ENCODE measurements around the gene CLIC4.
"Not testable (repeated sequence)": the region's sequence is repeated elsewhere in the genome, so short reads cannot be mapped to it uniquely, and the experiment has no call there.

CLIC4 gene

GRCh38 chr1:24702511-24703293, 42.5 kb upstream of the CLIC4 start:
- H3K4me3 ChIP-seq (ENCODE audit: low read depth, low read length), result no peak overlapping the region
- DNase-seq (ENCODE audit: low read depth, low spot score), result no peak
- POLR2A ChIA-PET, result no interaction called here
- CTCF ChIA-PET, result interaction anchor here (1.2 kb wide), 1 partner anchor 11 kb away, joined by 3 read pairs; no protein-coding TSS in a partner anchor
- TF ChIP-seq CTCF (IDR thresholded peaks at IDR 0.05; ENCODE audit: insufficient read depth, low read length, missing control alignments), result no peak

GRCh38 chr1:24704411-24705259, 40.6 kb upstream of the CLIC4 start:
- ChIA-PET POLR2A (no interaction called here), CTCF (interaction anchor here (1.0 to 1.9 kb wide), 2 partner anchors 16 to 17 kb away, joined by 3 to 8 read pairs; no protein-coding TSS in a partner anchor)
- no peak for DNase-seq (ENCODE audit: low read depth, low spot score)
- H3K4me3 ChIP-seq (ENCODE audit: low read depth, low read length), result no peak overlapping the region
- no peak for TF ChIP-seq CTCF (IDR thresholded peaks at IDR 0.05; ENCODE audit: insufficient read depth, low read length, missing control alignments)

GRCh38 chr1:24705260-24706073, 39.8 kb upstream of the CLIC4 start:
- H3K4me3 ChIP-seq (ENCODE audit: low read depth, low read length), result no peak overlapping the region
- no peak for DNase-seq (ENCODE audit: low read depth, low spot score)
- TF ChIP-seq CTCF (IDR thresholded peaks at IDR 0.05; ENCODE audit: insufficient read depth, low read length, missing control alignments), result no peak
- POLR2A ChIA-PET, result no interaction called here
- CTCF ChIA-PET, result interaction anchor here (1.0 to 1.9 kb wide), 3 partner anchors 17 to 193 kb away, joined by 3 to 8 read pairs (median 3); no protein-coding TSS in a partner anchor

GRCh38 chr1:24706074-24706389, 39.2 kb upstream of the CLIC4 start:
- POLR2A ChIA-PET; H3K4me3 ChIP-seq (ENCODE audit: low read depth, low read length): not testable (repeated sequence)
- CTCF ChIA-PET, result interaction anchor here (1.4 kb wide), 1 partner anchor 192 kb away, joined by 3 read pairs; no protein-coding TSS in a partner anchor

GRCh38 chr1:24707687-24708086, 37.6 kb upstream of the CLIC4 start:
- no peak for DNase-seq (ENCODE audit: low read depth, low spot score)
- TF ChIP-seq CTCF (IDR thresholded peaks at IDR 0.05; ENCODE audit: insufficient read depth, low read length, missing control alignments), result no peak
- no peak overlapping the region for H3K4me3 ChIP-seq (ENCODE audit: low read depth, low read length)
- ChIA-PET CTCF (interaction anchor here (0.8 to 2.2 kb wide), 3 partner anchors 11 to 38 kb away, joined by 3 to 7 read pairs (median 3); partner anchors contain the start of gene CLIC4), POLR2A (no interaction called here)

More at GRCh38 chr1:24706074-24706389, 39.2 kb upstream of the CLIC4 start:
- DNase-seq (ENCODE audit: low read depth, low spot score), result not testable (repeated sequence)

GRCh38 chr1:24708938-24709337, 36.3 kb upstream of the CLIC4 start:
- no peak overlapping the region for H3K4me3 ChIP-seq (ENCODE audit: low read depth, low read length)
- POLR2A ChIA-PET, result interaction anchor here (1.3 kb wide), 1 partner anchor 36 kb away, joined by 5 read pairs; the partner anchor contains the start of gene CLIC4
- no peak for DNase-seq (ENCODE audit: low read depth, low spot score)
- CTCF ChIA-PET, result no interaction called here
- no peak for TF ChIP-seq CTCF (IDR thresholded peaks at IDR 0.05; ENCODE audit: insufficient read depth, low read length, missing control alignments)
